Activated naive CD4-positive, alpha-beta T cell treated with anti-CD3 and anti-CD28 coated beads, Interleukin-2, amount 50 U/mL, for 72 hours (primary cell): ENCODE results near the gene DOCK10. TPM values are rescaled to one million over a fixed set of nuclear protein-coding genes. Genes with fewer than 3 reads are reported as not detected.

Experiments used
- ATAC-seq, 2 donors: fragments of 150-1000 bp; cut with Tn5 transposase; 2 replicates each; pipeline ENCODE4 v1.10.0; 2021; ENCODE audit warnings: mild to moderate bottlenecking in 2 of 2, moderate library complexity in 2 of 2
- DNase-seq, 2 donors: peaks; one replicate each; pipeline ENCODE4 v3.0.0; 2021 to 2022; ENCODE audit warnings: low spot score in 2 of 2
- H3K27ac Mint-ChIP-seq, 2 donors: one replicate each; pipeline ENCODE4 v1.8.0; 2022; ENCODE audit warnings: mild to moderate bottlenecking in 2 of 2, mixed read lengths in 2 of 2
- H3K36me3 Mint-ChIP-seq, 2 donors: one replicate each; pipeline ENCODE4 v1.8.0; 2022; ENCODE audit warnings: mixed read lengths in 2 of 2
- H3K9me3 Mint-ChIP-seq, 2 donors: one replicate each; pipeline ENCODE4 v1.8.0; 2022; ENCODE audit warnings: mixed read lengths in 2 of 2
- total RNA-seq, 2 donors: library from RNA; stranded (reverse); gene quantifications; one replicate each; pipeline ENCODE4 v1.2.3, GENCODE V29; 2022

DOCK10 gene
- total RNA-seq, 2 donors from 2014 or later: 173 to 197 TPM

- Mint-ChIP-seq H3K36me3 (peaks cover 15 to 33% of the 10 kb centered on the region in 2 donors), H3K27ac (peak overlapping the region in 1 of 2 donors; percentile 77), H3K9me3 (no peaks in the 10 kb centered on the region)
- no peak for DNase-seq
- no peak for ATAC-seq
Measured at GRCh38 chr2:224802407-224802806, 239.9 kb downstream of the DOCK10 start.

DNA sequence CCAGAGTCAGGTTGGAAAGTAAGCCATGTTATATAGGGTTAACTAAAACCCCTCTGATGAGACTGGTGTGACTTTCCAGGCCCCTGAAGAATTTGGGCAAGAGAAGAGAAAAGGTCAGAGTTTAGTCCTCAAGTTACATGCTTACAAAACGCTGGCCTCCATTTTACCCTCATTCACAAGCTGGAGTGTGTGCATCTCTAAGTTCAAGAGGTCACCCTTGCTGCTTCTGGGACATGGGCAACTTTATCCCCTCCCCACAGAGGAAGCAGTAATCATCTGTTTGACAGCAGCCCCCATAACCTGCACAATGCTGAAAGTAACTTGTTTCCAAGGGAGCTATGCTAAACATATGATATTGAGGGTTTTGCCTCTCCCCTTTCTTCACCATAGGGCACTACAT, 240.9 kb downstream of the DOCK10 start:
- peaks cover 10 to 33% of the 10 kb centered on the region in 2 donors for H3K36me3 Mint-ChIP-seq
- H3K9me3 Mint-ChIP-seq: no peaks in the 10 kb centered on the region
- no peak for DNase-seq
- ATAC-seq: no peak
- H3K27ac Mint-ChIP-seq: no peak overlapping the region

DNA sequence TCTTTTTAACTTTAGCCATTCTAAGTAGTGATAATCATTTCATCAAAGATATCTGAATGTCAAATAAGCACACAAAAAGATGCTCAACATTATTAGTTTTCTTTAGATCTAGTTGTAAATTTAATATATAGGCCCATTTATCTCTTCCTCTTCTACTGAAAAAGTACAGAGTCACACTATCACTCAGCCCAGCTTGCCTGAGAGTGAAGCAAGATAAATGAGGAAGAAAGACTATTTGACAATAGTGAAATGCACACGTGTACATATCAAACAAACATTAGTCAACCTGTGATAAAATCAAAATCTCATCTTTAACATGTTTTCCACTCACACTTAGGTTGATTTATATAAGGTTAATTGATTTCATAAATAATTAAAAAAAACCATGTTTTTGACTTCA, 242.6 kb downstream of the DOCK10 start:
- DNase-seq (no peak), ATAC-seq (no peak)
- Mint-ChIP-seq H3K9me3 (no peaks in the 10 kb centered on the region), H3K36me3 (peaks cover 6 to 33% of the 10 kb centered on the region in 2 donors), H3K27ac (no peak overlapping the region)

DNA sequence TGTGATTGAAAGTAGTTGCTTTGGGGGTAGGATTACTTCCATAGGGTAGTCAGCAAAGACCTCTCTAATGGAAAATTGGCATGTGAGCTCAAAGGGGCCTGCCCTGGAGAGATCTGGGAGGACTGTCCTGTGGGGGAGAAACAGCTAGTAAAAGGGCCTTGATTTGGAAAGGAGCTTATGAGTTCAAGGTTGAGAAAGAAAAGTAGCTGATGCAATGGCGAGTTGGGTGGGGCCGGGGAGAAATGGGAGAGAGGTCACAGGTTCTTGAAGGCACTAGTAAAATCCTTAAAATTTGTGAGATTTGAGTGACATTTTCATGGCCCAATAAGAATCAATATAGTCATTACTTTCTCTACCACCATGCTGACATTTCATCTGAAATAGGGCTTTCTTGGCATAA, 244.1 kb downstream of the DOCK10 start:
- no peaks in the 10 kb centered on the region for H3K9me3 Mint-ChIP-seq
- peaks cover 6 to 33% of the 10 kb centered on the region in 2 donors for H3K36me3 Mint-ChIP-seq
- H3K27ac Mint-ChIP-seq: peak overlapping the region; percentile 56 to 85
- DNase-seq (no peak), ATAC-seq (no peak)

DNA sequence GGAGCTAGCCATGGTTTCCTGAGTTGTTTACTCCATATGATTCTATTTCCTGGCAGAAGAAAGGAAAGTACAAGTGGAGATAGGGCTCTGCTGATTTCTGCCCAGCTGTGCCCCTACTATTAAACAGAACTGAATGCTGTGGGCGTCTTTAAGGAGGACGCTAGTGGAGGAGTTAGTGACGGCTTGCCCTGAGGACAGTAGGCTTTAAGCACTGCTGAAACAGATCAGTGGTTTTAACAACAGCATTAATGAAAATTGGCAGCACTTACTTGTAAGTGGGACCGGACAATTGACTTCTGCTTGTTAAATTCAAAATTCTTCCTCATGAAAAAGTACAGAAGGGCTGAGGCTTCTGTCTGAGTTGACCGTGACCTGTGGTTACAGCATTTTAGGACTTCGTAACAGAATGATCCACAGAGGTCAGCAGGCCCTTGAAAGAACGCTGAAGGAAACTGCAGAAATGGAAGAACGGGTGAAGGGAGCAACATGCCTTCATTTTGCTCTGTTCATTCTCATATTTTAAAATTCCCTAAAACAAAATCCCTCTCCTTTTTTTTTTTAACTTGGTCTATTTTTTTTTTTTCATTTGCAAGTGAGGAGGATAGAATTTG, 245.5 kb downstream of the DOCK10 start:
- Mint-ChIP-seq H3K9me3 (no peaks in the 10 kb centered on the region), H3K27ac (peak overlapping the region in 1 of 2 donors; percentile 26), H3K36me3 (peaks cover 6 to 27% of the 10 kb centered on the region in 2 donors)
- DNase-seq: no peak
- no peak for ATAC-seq

- peaks cover 4 to 25% of the 10 kb centered on the region in 2 donors for H3K36me3 Mint-ChIP-seq
- no peak for DNase-seq
- ATAC-seq: no peak
- peak overlapping the region; percentile 63 to 75 for H3K27ac Mint-ChIP-seq
- H3K9me3 Mint-ChIP-seq: no peaks in the 10 kb centered on the region
Measured at GRCh38 chr2:224793946-224794345, 248.3 kb downstream of the DOCK10 start.

GRCh38 chr2:224786848-224787247, 255.4 kb downstream of the DOCK10 start:
- peak overlapping the region in 1 of 2 donors; percentile 62 for H3K27ac Mint-ChIP-seq
- peaks cover 13 to 33% of the 10 kb centered on the region in 2 donors for H3K36me3 Mint-ChIP-seq
- ATAC-seq (no peak), DNase-seq (no peak)
- no peaks in the 10 kb centered on the region for H3K9me3 Mint-ChIP-seq

- DNase-seq: no peak
- H3K27ac Mint-ChIP-seq: no peak overlapping the region
- ATAC-seq: no peak
- H3K9me3 Mint-ChIP-seq: no peaks in the 10 kb centered on the region
- H3K36me3 Mint-ChIP-seq: peaks cover 5 to 23% of the 10 kb centered on the region in 2 donors
Measured at GRCh38 chr2:224781400-224781799, 260.9 kb downstream of the DOCK10 start.

DNA sequence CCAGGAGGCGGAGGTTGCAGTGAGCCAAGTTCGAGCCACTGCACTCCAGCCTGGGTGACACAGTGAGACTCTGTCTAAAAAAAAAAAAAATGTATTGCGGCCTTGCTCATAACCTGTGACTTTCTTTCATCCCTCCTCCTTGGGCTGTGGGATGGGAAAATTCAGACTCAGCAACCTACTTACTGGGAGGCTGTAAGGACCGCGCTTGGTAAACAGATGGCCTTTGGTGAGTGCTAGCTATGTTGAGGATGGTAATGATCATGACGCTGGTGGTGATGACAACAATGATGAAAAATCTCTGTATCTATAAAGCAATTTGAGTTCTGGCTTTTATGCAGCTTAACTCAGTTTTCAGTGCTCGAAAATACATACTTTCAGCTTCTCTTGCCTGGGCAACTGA, 261.4 kb downstream of the DOCK10 start:
- DNase-seq (no peak), ATAC-seq (no peak)
- no peak overlapping the region for H3K27ac Mint-ChIP-seq
- H3K9me3 Mint-ChIP-seq: no peaks in the 10 kb centered on the region
- peaks cover 5 to 21% of the 10 kb centered on the region in 2 donors for H3K36me3 Mint-ChIP-seq

- Mint-ChIP-seq H3K9me3 (no peaks in the 10 kb centered on the region), H3K36me3 (peaks cover 3 to 19% of the 10 kb centered on the region in 2 donors), H3K27ac (peak overlapping the region in 1 of 2 donors; percentile 72)
- ATAC-seq (no peak), DNase-seq (no peak)
Measured at GRCh38 chr2:224780106-224780505, 262.2 kb downstream of the DOCK10 start.

DNA sequence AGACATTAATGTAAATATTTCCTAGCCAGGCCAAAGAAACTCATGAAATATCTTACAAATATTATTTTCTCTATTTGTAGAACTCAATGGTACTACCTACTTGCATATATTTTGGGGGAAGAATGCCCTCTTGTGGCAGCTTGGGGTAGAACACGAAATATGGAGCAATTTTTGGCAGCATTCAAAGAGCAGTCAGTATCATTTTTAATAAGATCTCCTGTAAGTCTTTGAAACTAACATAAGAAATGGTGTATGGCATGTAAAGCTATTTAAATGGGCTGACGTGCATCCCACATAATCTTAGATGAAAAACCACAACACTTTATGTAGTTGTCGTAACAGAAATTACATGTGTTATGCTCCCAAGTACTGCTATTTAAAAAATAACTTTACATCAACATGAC, 263.8 kb downstream of the DOCK10 start:
- Mint-ChIP-seq H3K27ac (peak overlapping the region in 1 of 2 donors; percentile 49), H3K36me3 (peaks cover 0 to 32% of the 10 kb centered on the region in 2 donors), H3K9me3 (no peaks in the 10 kb centered on the region)
- DNase-seq (peak in 1 of 2 donors; percentile 65), ATAC-seq (peak in 1 of 2 donors; percentile 61)

DNA sequence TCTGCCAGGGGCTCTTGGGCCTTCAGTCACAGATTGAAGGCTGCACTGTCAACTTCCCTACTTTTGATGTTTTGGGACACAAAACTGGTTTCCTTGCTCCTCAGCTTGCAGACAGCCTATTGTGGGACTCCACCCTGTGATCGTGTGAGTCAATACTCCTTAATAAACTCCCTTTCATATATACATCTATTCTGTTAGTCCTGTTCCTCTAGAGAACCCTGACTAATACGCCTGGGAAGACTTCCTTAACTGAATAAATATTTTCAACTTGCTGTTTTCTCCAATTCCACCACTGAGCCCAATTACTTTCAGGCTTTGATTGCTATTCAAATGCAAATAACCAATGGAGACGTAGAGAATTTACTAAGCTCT, 264.7 kb downstream of the DOCK10 start:
- DNase-seq (no peak), ATAC-seq (no peak)
- no peak overlapping the region for H3K27ac Mint-ChIP-seq
- H3K9me3 Mint-ChIP-seq: no peaks in the 10 kb centered on the region
- H3K36me3 Mint-ChIP-seq: peaks cover 3 to 40% of the 10 kb centered on the region in 2 donors

DNA sequence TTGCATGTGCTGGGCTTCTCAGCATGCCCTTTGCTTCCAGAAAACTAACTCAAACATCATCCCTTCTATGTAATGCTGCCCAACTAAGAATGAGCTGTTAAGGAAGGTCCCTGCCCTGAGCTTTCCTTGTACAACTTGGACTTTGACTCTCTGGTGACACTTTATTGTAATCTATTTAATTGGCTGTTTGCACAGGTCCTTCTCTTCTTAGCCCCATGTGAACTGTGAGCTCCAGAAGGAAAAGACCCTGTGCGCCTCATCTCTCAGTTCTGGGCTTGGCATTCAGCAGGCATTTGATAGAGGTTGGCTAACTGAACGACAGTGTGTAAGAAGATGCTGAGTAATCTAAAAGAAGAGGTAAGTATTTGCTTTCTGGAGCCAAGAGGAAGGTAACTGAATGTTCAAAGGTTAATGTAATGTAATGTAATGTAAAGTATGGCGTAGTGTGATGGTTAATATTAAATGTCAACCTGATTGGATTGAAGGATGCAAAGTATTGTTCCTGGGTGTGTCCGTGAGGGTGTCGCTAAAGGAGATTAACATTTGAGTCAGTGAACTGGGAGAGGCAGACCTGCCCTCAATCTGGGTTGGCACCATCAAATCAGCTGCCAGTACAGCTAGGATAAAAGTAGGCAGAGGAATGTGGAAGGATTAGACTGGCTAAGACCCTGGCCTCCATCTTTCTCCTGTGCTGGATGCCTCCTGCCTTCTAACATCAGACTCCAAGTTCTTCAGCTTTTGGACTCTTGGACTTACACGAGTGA, 265.3 kb downstream of the DOCK10 start:
- ATAC-seq (no peak), DNase-seq (no peak)
- peaks cover 7 to 43% of the 10 kb centered on the region in 2 donors for H3K36me3 Mint-ChIP-seq
- no peaks in the 10 kb centered on the region for H3K9me3 Mint-ChIP-seq
- peak overlapping the region; percentile 9 to 69 for H3K27ac Mint-ChIP-seq

GRCh38 chr2:224775647-224776046, 266.6 kb downstream of the DOCK10 start:
- peaks cover 7 to 54% of the 10 kb centered on the region in 2 donors for H3K36me3 Mint-ChIP-seq
- ATAC-seq: no peak
- DNase-seq: no peak
- no peak overlapping the region for H3K27ac Mint-ChIP-seq
- no peaks in the 10 kb centered on the region for H3K9me3 Mint-ChIP-seq

DNA sequence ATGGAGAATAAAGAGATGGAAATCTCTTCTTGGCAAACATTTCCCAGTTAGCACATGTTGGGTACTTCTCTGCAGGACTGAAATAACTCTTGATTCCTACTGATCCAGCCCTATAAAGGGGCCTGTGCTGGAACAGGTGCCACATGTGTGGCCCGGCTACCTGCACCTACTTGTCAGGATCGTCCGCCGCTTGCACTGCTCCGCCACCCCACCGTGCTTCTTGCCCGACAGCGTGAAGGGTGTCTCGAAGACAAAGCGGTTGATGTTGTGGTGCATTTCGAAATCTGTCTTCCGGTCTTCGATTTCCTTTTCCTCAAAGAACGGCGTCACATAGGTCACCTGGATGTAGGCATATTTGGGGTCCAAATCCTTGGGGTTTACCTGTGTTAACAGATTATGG, 267.5 kb downstream of the DOCK10 start:
- Mint-ChIP-seq H3K9me3 (no peaks in the 10 kb centered on the region), H3K36me3 (peaks cover 9 to 63% of the 10 kb centered on the region in 2 donors), H3K27ac (peak overlapping the region; percentile 28 to 79)
- DNase-seq (no peak), ATAC-seq (no peak)

DNA sequence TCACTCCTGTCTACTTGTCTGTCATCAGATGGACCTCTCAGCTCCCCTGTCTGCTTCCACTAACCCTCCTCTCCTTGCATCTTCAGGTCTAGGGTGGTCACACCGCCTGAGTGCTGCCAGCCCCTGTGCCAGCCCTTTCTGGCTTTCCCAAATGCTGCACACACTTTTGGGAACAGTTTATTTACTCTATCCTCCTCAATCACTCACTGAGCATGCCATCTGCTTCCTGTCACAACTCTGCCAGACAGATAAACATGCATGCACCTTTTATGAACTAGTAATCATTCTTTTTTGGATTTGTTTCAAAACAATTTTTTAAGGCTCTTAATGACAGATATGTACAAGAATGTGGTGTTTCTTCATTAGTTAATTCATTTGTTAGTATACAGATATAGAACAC, 269.8 kb downstream of the DOCK10 start:
- no peak for ATAC-seq
- peak overlapping the region in 1 of 2 donors; percentile 60 for H3K27ac Mint-ChIP-seq
- H3K9me3 Mint-ChIP-seq: no peaks in the 10 kb centered on the region

GRCh38 chr2:224769489-224769888, 272.8 kb downstream of the DOCK10 start:
- Mint-ChIP-seq H3K27ac (peak overlapping the region; percentile 8 to 56), H3K9me3 (no peaks in the 10 kb centered on the region), H3K36me3 (peaks cover 36 to 94% of the 10 kb centered on the region in 2 donors)
- no peak for DNase-seq
- ATAC-seq: peak in 1 of 2 donors; percentile 50

More for the DNA sequence above, 269.8 kb downstream of the DOCK10 start:
- H3K36me3 Mint-ChIP-seq: peaks cover 20 to 79% of the 10 kb centered on the region in 2 donors
- DNase-seq: no peak
